ENCODE results near the gene SPATS2L.

SPATS2L gene

GRCh38 chr2:200403814-200404213, 97.3 kb downstream of the SPATS2L start:
- Histone ChIP-seq H3K79me2 (ENCODE audit: low read length) (peaks cover 39% of the 10 kb centered on the region), H4K20me1 (ENCODE audit: insufficient read depth, low read length) (no peaks in the 10 kb centered on the region), H3K9ac (ENCODE audit: low read length) (no peak overlapping the region), H3K27ac (ENCODE audit: low read length) (no peak overlapping the region), H3K4me3 (ENCODE audit: low read length) (no peak overlapping the region), H3K4me2 (ENCODE audit: low read depth, low read length) (no peak overlapping the region), H3K9me2 (replicated peaks; ENCODE audit: insufficient read depth, low read length) (no peaks in the 10 kb centered on the region), H3F3A (ENCODE audit: insufficient read depth, low read length) (peaks cover 32% of the 10 kb centered on the region), H3K27me3 (replicated peaks; ENCODE audit: insufficient read depth, low read length) (no peaks in the 10 kb centered on the region), H3K36me3 (replicated peaks; ENCODE audit: insufficient read depth, low read length) (no peaks in the 10 kb centered on the region), H3K4me1 (ENCODE audit: low read length) (peaks cover 39% of the 10 kb centered on the region), H2AFZ (ENCODE audit: low read length) (no peak overlapping the region), H3K9me3 (replicated peaks; ENCODE audit: insufficient read depth, low read length) (no peaks in the 10 kb centered on the region)
- TF ChIP-seq EZH2 (optimal IDR thresholded peaks at IDR 0.05; ENCODE audit: low read depth, low read length) (no peak), EZH2phosphoT487 (IDR thresholded peaks at IDR 0.05; ENCODE audit: low read length) (no peak), CTCF (IDR thresholded peaks at IDR 0.05; ENCODE audit: low read length) (no peak)
- DNase-seq: no peak

DNA sequence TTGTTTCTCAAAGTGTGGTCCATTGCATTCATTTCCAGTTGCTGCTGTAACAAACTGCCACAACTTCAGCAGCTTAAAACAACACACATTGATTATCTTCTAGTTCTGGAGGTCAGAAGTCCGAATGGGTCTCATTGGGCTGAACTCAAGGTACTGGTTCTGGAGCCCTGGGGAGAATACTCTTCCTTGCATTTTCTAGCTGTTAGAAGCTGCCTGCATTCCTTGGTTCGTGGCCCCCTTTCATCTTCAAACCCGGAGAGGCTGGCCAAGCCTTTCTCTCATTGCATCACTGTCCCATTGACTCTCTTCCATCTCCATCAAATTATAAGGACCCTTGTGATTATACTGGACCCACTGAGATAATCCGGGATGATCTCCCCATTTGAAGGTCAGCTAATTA, 98.1 kb downstream of the SPATS2L start:
- no peaks in the 10 kb centered on the region for H3K9me2 ChIP-seq (replicated peaks; ENCODE audit: insufficient read depth, low read length)
- no peak overlapping the region for H3K27ac ChIP-seq (ENCODE audit: low read length)
- TF ChIP-seq CTCF (IDR thresholded peaks at IDR 0.05; ENCODE audit: low read length) (no peak), EZH2phosphoT487 (IDR thresholded peaks at IDR 0.05; ENCODE audit: low read length) (no peak), EZH2 (optimal IDR thresholded peaks at IDR 0.05; ENCODE audit: low read depth, low read length) (no peak)
- no peaks in the 10 kb centered on the region for H4K20me1 ChIP-seq (ENCODE audit: insufficient read depth, low read length)
- peaks cover 42% of the 10 kb centered on the region for H3K79me2 ChIP-seq (ENCODE audit: low read length)
- peaks cover 39% of the 10 kb centered on the region for H3F3A ChIP-seq (ENCODE audit: insufficient read depth, low read length)
- no peaks in the 10 kb centered on the region for H3K36me3 ChIP-seq (replicated peaks; ENCODE audit: insufficient read depth, low read length)
- no peak for DNase-seq
- H3K9ac ChIP-seq (ENCODE audit: low read length): no peak overlapping the region
- H3K4me1 ChIP-seq (ENCODE audit: low read length): peaks cover 47% of the 10 kb centered on the region
- H3K9me3 ChIP-seq (replicated peaks; ENCODE audit: insufficient read depth, low read length): no peaks in the 10 kb centered on the region
- H2AFZ ChIP-seq (ENCODE audit: low read length): no peak overlapping the region
- no peak overlapping the region for H3K4me3 ChIP-seq (ENCODE audit: low read length)
- no peaks in the 10 kb centered on the region for H3K27me3 ChIP-seq (replicated peaks; ENCODE audit: insufficient read depth, low read length)
- H3K4me2 ChIP-seq (ENCODE audit: low read depth, low read length): no peak overlapping the region

GRCh38 chr2:200405599-200406298, 99.3 kb downstream of the SPATS2L start:
- Histone ChIP-seq H3K4me3 (ENCODE audit: low read length) (no peak overlapping the region), H4K20me1 (ENCODE audit: insufficient read depth, low read length) (no peaks in the 10 kb centered on the region), H3K4me2 (ENCODE audit: low read depth, low read length) (peak overlapping the region; percentile 53), H3K4me1 (ENCODE audit: low read length) (peaks cover 48% of the 10 kb centered on the region), H3K9ac (ENCODE audit: low read length) (peak overlapping the region; percentile 4; the same call in 1 of the 2 replicates), H3K36me3 (replicated peaks; ENCODE audit: insufficient read depth, low read length) (no peaks in the 10 kb centered on the region), H3K27ac (ENCODE audit: low read length) (peak overlapping the region; percentile 86; the same call in 1 of the 2 replicates), H3F3A (ENCODE audit: insufficient read depth, low read length) (peaks cover 39% of the 10 kb centered on the region), H3K9me3 (replicated peaks; ENCODE audit: insufficient read depth, low read length) (no peaks in the 10 kb centered on the region), H3K27me3 (replicated peaks; ENCODE audit: insufficient read depth, low read length) (no peaks in the 10 kb centered on the region), H3K79me2 (ENCODE audit: low read length) (peaks cover 43% of the 10 kb centered on the region), H3K9me2 (replicated peaks; ENCODE audit: insufficient read depth, low read length) (no peaks in the 10 kb centered on the region), H2AFZ (ENCODE audit: low read length) (0 out of 2 replicates have a peak overlapping the region, but pooled peaks have one; percentile 16)
- TF ChIP-seq CTCF (IDR thresholded peaks at IDR 0.05; ENCODE audit: low read length): no peak
- TF ChIP-seq EZH2phosphoT487 (IDR thresholded peaks at IDR 0.05; ENCODE audit: low read length): no peak
- TF ChIP-seq EZH2 (optimal IDR thresholded peaks at IDR 0.05; ENCODE audit: low read depth, low read length): no peak
- no peak for DNase-seq

Data from MM.1S (cell line).